PC-3 (cell line): ENCODE results near the gene OVCA2. TPM values are rescaled to one million over a fixed set of nuclear protein-coding genes. Genes with fewer than 3 reads are reported as not detected.

Experiments used
- ATAC-seq: fragments of 200-7000 bp; cut with Tn5 transposase; 2 replicates; pipeline ENCODE4 v1.9.1; 2020; ENCODE audit warnings: mild to moderate bottlenecking, moderate library complexity
- BruUV-seq: library from RNA; stranded (reverse); fragments of 400-500 nt; replicated peaks from 2 replicates; lab custom pipeline; 2021; lab: Mats Ljungman, UMichigan
- CTCF ChIA-PET: fragments of 300-600 bp; sonication (Branson Sonifier 250); formaldehyde crosslinking; loops from one replicate; lab custom pipeline; 2022; ENCODE audit warnings: antibody characterized with exemption; lab: Charles Lee
- POLR2A ChIA-PET: fragments of 300-600 bp; sonication (Branson Sonifier 250); formaldehyde crosslinking; loops from one replicate; lab custom pipeline; 2022; ENCODE audit warnings: antibody characterized with exemption; ENCODE audit not compliant: unreplicated experiment; lab: Charles Lee
- DNase-seq: peaks from one replicate; pipeline ENCODE4 v3.0.0-alpha.2; 2015
- H2AFZ ChIP-seq: fragments of 300-600 bp; sonication (generic); 2 replicates; pipeline ENCODE4 v1.6.0; 2016; ENCODE audit warnings: antibody characterized with exemption, low read length
- H3F3A ChIP-seq: fragments of 300-600 bp; sonication (generic); one replicate; pipeline ENCODE4 v1.6.0; 2017; ENCODE audit warnings: antibody characterized with exemption, low read length, control low read depth, mild to moderate bottlenecking; ENCODE audit not compliant: unreplicated experiment
- H3K27ac ChIP-seq: fragments of 300-600 bp; sonication (generic); 2 replicates; pipeline ENCODE4 v1.5.1; 2016; ENCODE audit warnings: mild to moderate bottlenecking, low read length
- H3K27me3 ChIP-seq: fragments of 300-600 bp; sonication (generic); 2 replicates; pipeline ENCODE4 v1.6.1; 2016; ENCODE audit warnings: low read length, mixed read lengths
- H3K36me3 ChIP-seq: fragments of 300-600 bp; sonication (generic); 2 replicates; pipeline ENCODE4 v1.6.1; 2016; ENCODE audit warnings: low read depth, mixed run types, low read length, mixed read lengths
- H3K4me1 ChIP-seq: fragments of 300-600 bp; sonication (generic); 2 replicates; pipeline ENCODE4 v1.5.1; 2016; ENCODE audit warnings: low read length; ENCODE audit not compliant: insufficient read depth
- H3K4me2 ChIP-seq: fragments of 300-600 bp; sonication (generic); 2 replicates; pipeline ENCODE4 v1.6.0; 2016; ENCODE audit warnings: low read length
- H3K4me3 ChIP-seq: fragments of 300-600 bp; sonication (generic); 2 replicates; pipeline ENCODE4 v1.5.1; 2016; ENCODE audit warnings: mild to moderate bottlenecking, low read length, mixed read lengths
- H3K79me2 ChIP-seq: fragments of 300-600 bp; sonication (generic); 2 replicates; pipeline ENCODE4 v1.6.1; 2017; ENCODE audit warnings: low read length, mixed read lengths
- H3K9ac ChIP-seq: fragments of 300-600 bp; sonication (generic); 2 replicates; pipeline ENCODE4 v1.6.0; 2016; ENCODE audit warnings: mild to moderate bottlenecking, low read length
- H3K9me2 ChIP-seq: fragments of 300-600 bp; sonication (generic); replicated peaks from 2 replicates; pipeline ENCODE4 v1.6.1; 2016; ENCODE audit warnings: mixed run types, low read length, mixed read lengths
- H3K9me3 ChIP-seq: fragments of 300-600 bp; sonication (generic); 2 replicates; pipeline ENCODE4 v1.6.1; 2016; ENCODE audit warnings: low read length, mixed read lengths
- H4K20me1 ChIP-seq: fragments of 300-600 bp; sonication (generic); 2 replicates; pipeline ENCODE4 v1.6.1; 2016; ENCODE audit warnings: low read length, mixed read lengths
- CTCF ChIP-seq: fragments of 300-600 bp; sonication (generic); conservative IDR thresholded peaks from 2 replicates; pipeline ENCODE4 v1.5.1; 2017; ENCODE audit warnings: antibody characterized with exemption, low read depth, mild to moderate bottlenecking, low read length
- EZH2 ChIP-seq: fragments of 300-600 bp; sonication (generic); IDR thresholded peaks from one replicate; pipeline ENCODE4 v1.6.1; 2017; ENCODE audit warnings: antibody characterized with exemption, mild to moderate bottlenecking, low read length; ENCODE audit not compliant: unreplicated experiment
- EZH2phosphoT487 ChIP-seq: fragments of 300-600 bp; sonication (generic); IDR thresholded peaks from 2 replicates; pipeline ENCODE4 v1.6.1; 2018; ENCODE audit warnings: mild to moderate bottlenecking, antibody characterized with exemption, low read length, borderline replicate concordance
- intact Hi-C: fragments of 100-400 bp; cut with micrococcal nuclease; formaldehyde crosslinking; loops from 2 replicates; pipeline ENCODE4 v1.9.0; 2023
- total RNA-seq: library from RNA; depleted of rRNA; stranded (reverse); fragments of >200 nt; gene quantifications from 2 replicates; pipeline ENCODE4 v1.2.3, GENCODE V29; 2014

OVCA2 gene
- total RNA-seq, 1 experiment from 2014 or later = 58.6 TPM

GRCh38 chr17:2070241-2071023, 28.6 kb downstream of the OVCA2 start:
- no peaks in the 10 kb centered on the region for H3K9me3 ChIP-seq
- H3K27me3 ChIP-seq = no peaks in the 10 kb centered on the region
- ATAC-seq = no peak
- no peak overlapping the region for H2AFZ ChIP-seq
- peaks cover 31% of the 10 kb centered on the region for H3K4me1 ChIP-seq
- H3K27ac ChIP-seq = 0 out of 2 replicates have a peak overlapping the region, but pooled peaks have one; percentile 11
- H3K79me2 ChIP-seq = no peaks in the 10 kb centered on the region
- no peaks in the 10 kb centered on the region for H4K20me1 ChIP-seq
- BruUV-seq = no TSS peak
- H3K9ac ChIP-seq = no peak overlapping the region
- CTCF ChIA-PET = no interaction called here
- H3K36me3 ChIP-seq = no peaks in the 10 kb centered on the region
- POLR2A ChIA-PET = no interaction called here
- H3K4me2 ChIP-seq = no peak overlapping the region
- no peaks in the 10 kb centered on the region for H3K9me2 ChIP-seq
- H3K4me3 ChIP-seq = no peak overlapping the region
- no peak for DNase-seq
- no peaks in the 10 kb centered on the region for H3F3A ChIP-seq
- intact Hi-C loops = no loop called here
- TF ChIP-seq EZH2 (no peak), EZH2phosphoT487 (no peak), CTCF (no peak; the same call in 1 of the 2 replicates)

GRCh38 chr17:2071024-2071385, 29.2 kb downstream of the OVCA2 start:
- H3K36me3 ChIP-seq = no peaks in the 10 kb centered on the region
- DNase-seq = no peak
- intact Hi-C loops = no loop called here
- no TSS peak for BruUV-seq
- H3K27me3 ChIP-seq = no peaks in the 10 kb centered on the region
- POLR2A ChIA-PET = no interaction called here
- 0 out of 2 replicates have a peak overlapping the region, but pooled peaks have one; percentile 11 for H3K27ac ChIP-seq
- H3F3A ChIP-seq = no peaks in the 10 kb centered on the region
- ATAC-seq = no peak
- H3K79me2 ChIP-seq = no peaks in the 10 kb centered on the region
- TF ChIP-seq CTCF (no peak), EZH2 (no peak), EZH2phosphoT487 (no peak)
- CTCF ChIA-PET = no interaction called here
- H3K9me3 ChIP-seq = no peaks in the 10 kb centered on the region
- peaks cover 37% of the 10 kb centered on the region for H3K4me1 ChIP-seq
- H3K4me2 ChIP-seq = no peak overlapping the region
- H3K9me2 ChIP-seq = no peaks in the 10 kb centered on the region
- H3K9ac ChIP-seq = no peak overlapping the region
- H3K4me3 ChIP-seq = no peak overlapping the region
- H2AFZ ChIP-seq = no peak overlapping the region
- no peaks in the 10 kb centered on the region for H4K20me1 ChIP-seq
